ENCODE results near the gene PTGES2.

- TF ChIP-seq CTCF (IDR thresholded peaks at IDR 0.05) (peak; percentile 100), POLR2A (IDR thresholded peaks at IDR 0.05) (peak in 1 of 2 donors; percentile 44)
These were observed 9.7 kb downstream of the PTGES2 start for GRCh38 chr9:128117613-128118471.
